Neural cell (in vitro differentiated cells): ENCODE measurements around the gene PRKAR1A. TPM values are rescaled to one million over a fixed set of nuclear protein-coding genes. Genes with fewer than 3 reads are reported as not detected.

Experiments
- H2AFZ ChIP-seq: fragments of 200-600, 300-800 bp; sonication (generic), shearing (Covaris generic); 2 replicates; pipeline ENCODE4 v1.6.0; 2014; ENCODE audit warnings: low read depth, mild to moderate bottlenecking, antibody characterized with exemption, low read length, moderate library complexity
- H3F3A ChIP-seq: fragments of 200-600 bp; shearing (Covaris generic); 2 replicates; pipeline ENCODE4 v1.6.1; 2016; ENCODE audit warnings: mild to moderate bottlenecking, moderate library complexity, mixed read lengths, antibody characterized with exemption, low read length; ENCODE audit not compliant: insufficient read depth, poor library complexity, severe bottlenecking
- H3K27ac ChIP-seq: fragments of 200-600, 300-800 bp; sonication (generic), shearing (Covaris generic); 2 replicates; pipeline ENCODE4 v1.5.1; 2014; ENCODE audit warnings: mild to moderate bottlenecking, low read length, moderate library complexity
- H3K27me3 ChIP-seq: fragments of 300-800, 200-600 bp; sonication (generic), shearing (Covaris generic); 2 replicates; pipeline ENCODE4 v1.6.0; 2014; ENCODE audit warnings: mild to moderate bottlenecking, low read depth, low read length, moderate library complexity; ENCODE audit not compliant: insufficient read depth
- H3K36me3 ChIP-seq: fragments of 300-800, 200-600 bp; sonication (generic), shearing (Covaris generic); 2 replicates; pipeline ENCODE4 v1.5.1; 2014; ENCODE audit warnings: mild to moderate bottlenecking, antibody characterized with exemption, low read length, moderate library complexity; ENCODE audit not compliant: insufficient read depth
- H3K4me2 ChIP-seq: fragments of 300-800, 200-600 bp; sonication (generic), shearing (Covaris generic); 2 replicates; pipeline ENCODE4 v1.6.0; 2014; ENCODE audit warnings: mild to moderate bottlenecking, low read length
- H3K4me3 ChIP-seq: fragments of 300-800, 200-600 bp; sonication (generic), shearing (Covaris generic); 2 replicates; pipeline ENCODE4 v1.5.1; 2014; ENCODE audit warnings: mild to moderate bottlenecking, low read length, moderate library complexity
- H3K79me2 ChIP-seq: fragments of 200-600 bp; shearing (Covaris generic); replicated peaks from 2 replicates; pipeline ENCODE4 v1.6.0; 2014; ENCODE audit warnings: mild to moderate bottlenecking, low read length, moderate library complexity; ENCODE audit not compliant: insufficient read depth
- H3K9ac ChIP-seq: fragments of 300-800, 200-600 bp; sonication (generic), shearing (Covaris generic); 2 replicates; pipeline ENCODE4 v1.6.1; 2016; ENCODE audit warnings: mild to moderate bottlenecking, low read length, mixed read lengths
- H3K9me2 ChIP-seq: fragments of 200-600 bp; shearing (Covaris generic); 2 replicates; pipeline ENCODE4 v1.6.1; 2016; ENCODE audit warnings: mild to moderate bottlenecking, low read length, mixed read lengths; ENCODE audit not compliant: insufficient read depth
- H3K9me3 ChIP-seq: fragments of 200-600, 300-800 bp; sonication (generic), shearing (Covaris generic); 2 replicates; pipeline ENCODE4 v1.6.1; 2016; ENCODE audit warnings: mild to moderate bottlenecking, mixed run types, low read length, moderate library complexity, mixed read lengths
- H4K20me1 ChIP-seq: fragments of 200-600 bp; shearing (Covaris generic); 2 replicates; pipeline ENCODE4 v1.6.1; 2016; ENCODE audit warnings: mild to moderate bottlenecking, mixed run types; ENCODE audit not compliant: insufficient read depth
- CTCF ChIP-seq: fragments of 450-650 bp; IDR thresholded peaks from 2 replicates; pipeline ENCODE4 v1.5.1; 2014; ENCODE audit warnings: antibody characterized with exemption, mild to moderate bottlenecking, moderate library complexity; ENCODE audit not compliant: poor library complexity, severe bottlenecking
- EP300 ChIP-seq: fragments of 450-650 bp; conservative IDR thresholded peaks from 2 replicates; pipeline ENCODE4 v1.6.1; 2014; ENCODE audit warnings: antibody characterized with exemption, mild to moderate bottlenecking, moderate library complexity; ENCODE audit not compliant: poor library complexity, severe bottlenecking
- EZH2 ChIP-seq: fragments of 200-600, 300-800 bp; shearing (Covaris generic), sonication (generic); IDR thresholded peaks from 2 replicates; pipeline ENCODE4 v1.6.1; 2014; ENCODE audit warnings: antibody characterized with exemption, low read length, borderline replicate concordance, mild to moderate bottlenecking; ENCODE audit not compliant: insufficient read depth, poor library complexity, severe bottlenecking
- MXI1 ChIP-seq: fragments of 450-650 bp; conservative IDR thresholded peaks from 2 replicates; pipeline ENCODE4 v1.6.1; 2014; ENCODE audit warnings: antibody characterized with exemption, mild to moderate bottlenecking; ENCODE audit not compliant: poor library complexity, severe bottlenecking
- POLR2AphosphoS5 ChIP-seq: IDR thresholded peaks from 2 replicates; pipeline ENCODE4 v1.6.1; 2012
- RAD21 ChIP-seq: fragments of 450-650 bp; conservative IDR thresholded peaks from 2 replicates; pipeline ENCODE4 v1.6.1; 2014; ENCODE audit warnings: antibody characterized with exemption, mild to moderate bottlenecking, moderate library complexity
- REST ChIP-seq: IDR thresholded peaks from 2 replicates; pipeline ENCODE4 v1.6.1; 2012; ENCODE audit warnings: borderline replicate concordance
- SMC3 ChIP-seq: fragments of 450-650 bp; conservative IDR thresholded peaks from 2 replicates; pipeline ENCODE4 v1.6.1; 2014; ENCODE audit warnings: antibody characterized with exemption, mild to moderate bottlenecking, moderate library complexity; ENCODE audit not compliant: poor library complexity
- TAF1 ChIP-seq: IDR thresholded peaks from 2 replicates; pipeline ENCODE4 v1.6.1; 2012; ENCODE audit warnings: low read depth
- polyA plus RNA-seq: library from polyadenylated mRNA; depleted of rRNA; stranded (reverse); fragments of >200 nt; gene quantifications from 2 replicates; pipeline ENCODE4 v1.2.3, GENCODE V29; 2014

The PRKAR1A gene
- polyA plus RNA-seq, 1 donor from 2014 or later = 539 TPM

DNA sequence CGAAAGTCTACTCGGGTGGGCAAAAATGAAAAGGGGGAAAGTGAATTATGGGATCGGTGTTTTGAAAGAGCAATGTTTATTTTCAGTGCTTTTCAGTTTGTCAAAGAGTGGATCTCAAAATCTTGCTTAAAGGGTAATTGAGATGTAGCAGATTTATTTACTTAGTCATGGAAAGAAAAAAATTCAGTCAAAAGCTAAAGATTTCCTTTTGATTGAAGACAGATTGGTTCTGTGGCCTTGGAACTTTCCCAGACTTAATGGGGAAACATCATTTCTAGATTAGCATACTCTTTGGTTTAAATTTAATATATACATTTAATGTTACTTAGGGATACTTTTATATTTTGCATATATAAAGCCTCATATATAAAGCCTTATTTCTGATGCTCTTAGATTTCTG lies 20.6 kb downstream of the PRKAR1A start:
- no peak overlapping the region for H3K27ac ChIP-seq
- H3K9ac ChIP-seq = no peak overlapping the region
- H3F3A ChIP-seq = no peaks in the 10 kb centered on the region
- no peaks in the 10 kb centered on the region for H3K9me3 ChIP-seq
- H2AFZ ChIP-seq = no peak overlapping the region
- no peaks in the 10 kb centered on the region for H3K9me2 ChIP-seq
- no peak overlapping the region for H3K4me2 ChIP-seq
- H3K4me3 ChIP-seq = no peak overlapping the region
- no peaks in the 10 kb centered on the region for H3K79me2 ChIP-seq
- H3K36me3 ChIP-seq = peaks cover 13% of the 10 kb centered on the region
- H3K27me3 ChIP-seq = no peaks in the 10 kb centered on the region
- TF ChIP-seq MXI1 (no peak), REST (no peak), EZH2 (no peak), CTCF (no peak), SMC3 (no peak), POLR2AphosphoS5 (no peak), TAF1 (no peak), EP300 (no peak), RAD21 (no peak)
- no peaks in the 10 kb centered on the region for H4K20me1 ChIP-seq

GRCh38 chr17:68533887-68534694 lies 21.9 kb downstream of the PRKAR1A start:
- Histone ChIP-seq H3K4me2 (no peak overlapping the region), H4K20me1 (no peaks in the 10 kb centered on the region), H3K36me3 (peaks cover 10% of the 10 kb centered on the region)

More at GRCh38 chr17:68533887-68534694, 21.9 kb downstream of the PRKAR1A start:
- Histone ChIP-seq H3K27ac (no peak overlapping the region), H2AFZ (no peak overlapping the region), H3K9ac (no peak overlapping the region), H3K9me2 (no peaks in the 10 kb centered on the region), H3K79me2 (no peaks in the 10 kb centered on the region), H3F3A (no peaks in the 10 kb centered on the region), H3K27me3 (no peaks in the 10 kb centered on the region), H3K9me3 (no peaks in the 10 kb centered on the region), H3K4me3 (no peak overlapping the region)
- no peak for TF ChIP-seq TAF1
- TF ChIP-seq SMC3 = peak; percentile 41
- TF ChIP-seq POLR2AphosphoS5 = no peak
- no peak for TF ChIP-seq REST
- TF ChIP-seq EZH2 = no peak
- peak; percentile 16 for TF ChIP-seq RAD21
- TF ChIP-seq EP300 = no peak
- no peak for TF ChIP-seq MXI1
- peak; percentile 40 for TF ChIP-seq CTCF
